GM12878 (cell line): ENCODE results near the gene PM20D2. TPM values are rescaled to one million over a fixed set of nuclear protein-coding genes. Genes with fewer than 3 reads are reported as not detected.
A peak's percentile ranks its signal among the peaks of the same experiment; 100 is the strongest.

Source experiments
- ATAC-seq: fragments of 200-7000 bp; cut with Tn5 transposase; 3 replicates; pipeline ENCODE4 v1.9.1; 2020; ENCODE audit warnings: mild to moderate bottlenecking, moderate library complexity
- Bru-seq: library from RNA; stranded (reverse); fragments of 400-500 nt; gene quantifications from one replicate; lab custom pipeline; 2021; lab: Mats Ljungman, UMichigan
- BruChase-seq, 2 experiments: library from RNA; stranded (reverse); fragments of 400-500 nt; gene quantifications; one replicate each; lab custom pipeline; 2021; lab: Mats Ljungman, UMichigan
- BruUV-seq: library from RNA; stranded (reverse); fragments of 400-500 nt; replicated peaks from 2 replicates; lab custom pipeline; 2021; lab: Mats Ljungman, UMichigan
- CTCF ChIA-PET: fragments of 300-600 bp; sonication (Branson Sonifier 250); formaldehyde crosslinking; extraction: SDS; loops from one replicate; lab custom pipeline; 2021; ENCODE audit warnings: inconsistent platforms; lab: Yijun Ruan, JAX
- POLR2A ChIA-PET: fragments of 350-600 bp; formaldehyde crosslinking; extraction: SDS; loops from one replicate; lab custom pipeline; 2021; ENCODE audit warnings: inconsistent platforms; lab: Charles Lee
- RAD21 ChIA-PET: fragments of 300-600 bp; sonication (Branson Sonifier 250); formaldehyde crosslinking; loops from one replicate; lab custom pipeline; 2023; ENCODE audit warnings: antibody characterized with exemption; ENCODE audit not compliant: unreplicated experiment; lab: Charles Lee
- SMC1A ChIA-PET: fragments of 300-600 bp; sonication (Branson Sonifier 250); formaldehyde crosslinking; loops from one replicate; lab custom pipeline; 2023; ENCODE audit not compliant: unreplicated experiment, uncharacterized antibody; lab: Charles Lee
- DNase-seq: peaks from one replicate; pipeline ENCODE4 v3.0.0-alpha.2; 2011; ENCODE audit warnings: low read depth, low spot score
- FAIRE-seq: peaks from 3 replicates; lab custom pipeline; 2011; peaks lifted over from hg19 to GRCh38; lab: Jason Lieb, UNC
- H2AFZ ChIP-seq: 2 replicates; pipeline ENCODE4 v1.6.0; 2011; ENCODE audit warnings: low read depth, low read length, control low read depth; ENCODE audit not compliant: control insufficient read depth
- H3K27ac ChIP-seq: 2 replicates; pipeline ENCODE4 v1.5.1; 2011; ENCODE audit warnings: control low read depth; ENCODE audit not compliant: control insufficient read depth, insufficient read depth
- H3K27me3 ChIP-seq, 2 experiments: replicated peaks in 1 of 2; 2 replicates each; pipeline versions ENCODE4 v1.6.0 to v1.6.1; 2011; ENCODE audit warnings: low read length in 1 of 2; ENCODE audit not compliant: control insufficient read depth in 2 of 2, insufficient read depth in 2 of 2
- H3K36me3 ChIP-seq, 2 experiments: 2 replicates each; pipeline ENCODE4 v1.5.1; 2011; ENCODE audit warnings: low read length in 1 of 2; ENCODE audit not compliant: control insufficient read depth in 2 of 2, insufficient read depth in 2 of 2
- H3K4me1 ChIP-seq: 2 replicates; pipeline ENCODE4 v1.6.1; 2011; ENCODE audit warnings: mild to moderate bottlenecking, low read length, moderate library complexity, mixed read lengths; ENCODE audit not compliant: control insufficient read depth, insufficient read depth
- H3K4me2 ChIP-seq: 2 replicates; pipeline ENCODE4 v1.6.0; 2011; ENCODE audit warnings: control low read depth; ENCODE audit not compliant: control insufficient read depth, insufficient read depth
- H3K4me3 ChIP-seq: fragments of 200-600 bp; sonication (generic); 2 replicates; pipeline ENCODE4 v1.5.1; 2016
- H3K79me2 ChIP-seq: 2 replicates; pipeline ENCODE4 v1.6.0; 2011; ENCODE audit warnings: low read length; ENCODE audit not compliant: control insufficient read depth, insufficient read depth
- H3K9ac ChIP-seq: 2 replicates; pipeline ENCODE4 v1.8.0; 2011; ENCODE audit warnings: low read length, control low read depth, mixed read lengths; ENCODE audit not compliant: control insufficient read depth, insufficient read depth
- H3K9me3 ChIP-seq: replicated peaks from 3 replicates; pipeline ENCODE4 v1.5.1; 2011; ENCODE audit warnings: mild to moderate bottlenecking, low read length; ENCODE audit not compliant: control insufficient read depth, insufficient read depth
- H4K20me1 ChIP-seq: 2 replicates; pipeline ENCODE4 v1.6.0; 2011; ENCODE audit not compliant: control insufficient read depth, insufficient read depth
- CHD4 ChIP-seq: fragments of 200-600 bp; sonication (generic); IDR thresholded peaks from 2 replicates; pipeline ENCODE4 v1.6.1; 2016; ENCODE audit warnings: mild to moderate bottlenecking
- E2F8 ChIP-seq: fragments of 450-650 bp; IDR thresholded peaks from 2 replicates; pipeline ENCODE4 v1.6.1; 2018; ENCODE audit warnings: mild to moderate bottlenecking, low read depth, moderate library complexity; ENCODE audit not compliant: partially characterized antibody
- KAT2A ChIP-seq: conservative IDR thresholded peaks from 2 replicates; pipeline ENCODE4 v1.6.1; 2011; ENCODE audit warnings: low read depth, low read length; ENCODE audit not compliant: control insufficient read depth
- KLF5 ChIP-seq: fragments of 450-650 bp; IDR thresholded peaks from 2 replicates; pipeline ENCODE4 v1.6.1; 2014; ENCODE audit warnings: mild to moderate bottlenecking; ENCODE audit not compliant: partially characterized antibody
- MEF2A ChIP-seq: IDR thresholded peaks from 2 replicates; pipeline ENCODE4 v1.6.1; 2011; ENCODE audit warnings: low read depth, mild to moderate bottlenecking, low read length, moderate library complexity; ENCODE audit not compliant: insufficient read depth
- MYB ChIP-seq: fragments of 150-350 bp; IDR thresholded peaks from 2 replicates; pipeline ENCODE4 v1.6.1; 2014; ENCODE audit warnings: mild to moderate bottlenecking, low read depth, low read length, borderline replicate concordance
- PAX8 ChIP-seq: fragments of 450-650 bp; IDR thresholded peaks from 2 replicates; pipeline ENCODE4 v1.6.1; 2017; ENCODE audit warnings: mild to moderate bottlenecking, moderate library complexity
- SMARCA5 ChIP-seq: fragments of 450-650 bp; IDR thresholded peaks from 2 replicates; pipeline ENCODE4 v1.6.1; 2017; ENCODE audit warnings: mild to moderate bottlenecking
- WGBS: methylation state at CpG from one replicate; pipeline ENCODE4 v1.1.6; 2016; ENCODE audit warnings: low lambda C conversion rate; ENCODE audit not compliant: insufficient replicate concordance, insufficient coverage; ENCODE audit errors: missing lambda C conversion rate; 5-methylcytosine and 5-hydroxymethylcytosine counted together
- in situ Hi-C: fragments of 300-500 bp; cut with MboI; formaldehyde crosslinking; loops from 9 replicates; pipeline ENCODE4 v1.14.3; 2018; ENCODE audit warnings: mixed read lengths
- intact Hi-C: fragments of 100-400 bp; cut with micrococcal nuclease; formaldehyde crosslinking; loops from one replicate; pipeline ENCODE4 v1.14.2; 2022; ENCODE audit not compliant: unreplicated experiment
- long read RNA-seq, 2 experiments: library from polyadenylated mRNA; unstranded; transcript quantifications; one replicate each; pipeline ENCODE4 v2.0.0, GENCODE V29; 2019 to 2020
- polyA minus RNA-seq, 3 experiments: library from RNA; depleted of rRNA, polyadenylated mRNA; stranded (reverse); fragments of >200 nt; gene quantifications; 2 replicates each; pipeline ENCODE4 v1.2.3, GENCODE V29; 2011
- polyA plus RNA-seq, 11 experiments: library from polyadenylated mRNA; depleted of rRNA in 4 of 11; unstranded in 6 of 11; stranded (reverse) in 5 of 11; fragments of >200 nt; fragmentation: Nextera tagmentation in 4 of 11; fragmentation: Illumina TruSeq in 1 of 11; extraction: Ambion mirVana in 4 of 11; extraction: Trizol in 1 of 11; gene quantifications; 1 replicate in 1 of 11; 2 replicates in 10 of 11; pipeline versions ENCODE4 v1.2.1 to v1.2.3, GENCODE V29; 2011 to 2016; ENCODE audit warnings: inconsistent platforms in 2 of 11, missing spikeins in 2 of 11, low read depth in 1 of 11
- total RNA-seq, 4 experiments: library from RNA; depleted of rRNA in 3 of 4; stranded (reverse); fragments of >200 nt in 3 of 4; fragmentation: Illumina TruSeq in 1 of 4; extraction: Trizol in 1 of 4; gene quantifications; 2 replicates each; pipeline versions ENCODE4 v1.2.1 to v1.2.3, GENCODE V29; 2013 to 2021

The PM20D2 gene, protein sequence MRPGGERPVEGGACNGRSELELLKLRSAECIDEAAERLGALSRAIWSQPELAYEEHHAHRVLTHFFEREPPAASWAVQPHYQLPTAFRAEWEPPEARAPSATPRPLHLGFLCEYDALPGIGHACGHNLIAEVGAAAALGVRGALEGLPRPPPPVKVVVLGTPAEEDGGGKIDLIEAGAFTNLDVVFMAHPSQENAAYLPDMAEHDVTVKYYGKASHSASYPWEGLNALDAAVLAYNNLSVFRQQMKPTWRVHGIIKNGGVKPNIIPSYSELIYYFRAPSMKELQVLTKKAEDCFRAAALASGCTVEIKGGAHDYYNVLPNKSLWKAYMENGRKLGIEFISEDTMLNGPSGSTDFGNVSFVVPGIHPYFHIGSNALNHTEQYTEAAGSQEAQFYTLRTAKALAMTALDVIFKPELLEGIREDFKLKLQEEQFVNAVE
- total RNA-seq (2013; cell fraction: nucleolus; rRNA removed): 28.9 and 31.1 TPM in 2 replicates
- total RNA-seq (2014; rRNA removed): 23.6 and 27.2 TPM in 2 replicates
- 17.3 and 18.0 TPM in 2 replicates for total RNA-seq (2014; rRNA removed; fragmentation: Illumina TruSeq; extraction: Trizol)
- 14.2 and 14.9 TPM in 2 replicates for total RNA-seq (2021)
- polyA plus RNA-seq (2011; ENCODE audit: low read depth): 3.6 TPM
- polyA plus RNA-seq (2011; rRNA removed): 18.6 and 31.4 TPM in 2 replicates
- 6.8 and 7.7 TPM in 2 replicates for polyA plus RNA-seq (2011; cell fraction: cytosol; rRNA removed)
- 9.4 and 10.0 TPM in 2 replicates for polyA plus RNA-seq (2011; cell fraction: nucleus; rRNA removed)
- 6.5 and 9.0 TPM in 2 replicates for polyA plus RNA-seq (2012)
- 18.2 and 23.2 TPM in 2 replicates for polyA plus RNA-seq (2014; fragmentation: Illumina TruSeq; extraction: Trizol)
- polyA plus RNA-seq (2014; fragmentation: Nextera tagmentation; extraction: Ambion mirVana): 1 to 10 TPM; 7.8 to 8.3 TPM
- polyA plus RNA-seq (2014; rRNA removed): 14.3 and 16.1 TPM in 2 replicates
- polyA plus RNA-seq (2016; fragmentation: Nextera tagmentation; extraction: Ambion mirVana): 10 to 100 TPM; 14.9 to 15.3 TPM
- 5.1 and 5.6 TPM in 2 replicates for polyA minus RNA-seq (2011; rRNA and poly(A)+ RNA removed)
- 6.2 and 6.8 TPM in 2 replicates for polyA minus RNA-seq (2011; cell fraction: cytosol; rRNA and poly(A)+ RNA removed)
- polyA minus RNA-seq (2011; cell fraction: nucleus; rRNA and poly(A)+ RNA removed): 4.6 and 7.3 TPM in 2 replicates
- Bru-seq, nascent RNA: percentile 72 among the genes with signal in this experiment
- percentile 73 among the genes with signal in this experiment for BruChase-seq, experiment 1, labeled RNA remaining after a 6-hour chase
- BruChase-seq, experiment 2, labeled RNA remaining after a 2-hour chase: percentile 68 among the genes with signal in this experiment
- long read RNA-seq, experiment 1, full-length matches to known transcripts: 1 of 4 reads
- long read RNA-seq, experiment 1, partial matches to known transcripts: 0 of 4 reads
- long read RNA-seq, experiment 1, other reads (novel, unspliced or antisense): 3 of 4 reads
- long read RNA-seq, experiment 2, partial matches to known transcripts: 0 of 9 reads
- long read RNA-seq, experiment 2, other reads (novel, unspliced or antisense): 9 of 9 reads

DNA sequence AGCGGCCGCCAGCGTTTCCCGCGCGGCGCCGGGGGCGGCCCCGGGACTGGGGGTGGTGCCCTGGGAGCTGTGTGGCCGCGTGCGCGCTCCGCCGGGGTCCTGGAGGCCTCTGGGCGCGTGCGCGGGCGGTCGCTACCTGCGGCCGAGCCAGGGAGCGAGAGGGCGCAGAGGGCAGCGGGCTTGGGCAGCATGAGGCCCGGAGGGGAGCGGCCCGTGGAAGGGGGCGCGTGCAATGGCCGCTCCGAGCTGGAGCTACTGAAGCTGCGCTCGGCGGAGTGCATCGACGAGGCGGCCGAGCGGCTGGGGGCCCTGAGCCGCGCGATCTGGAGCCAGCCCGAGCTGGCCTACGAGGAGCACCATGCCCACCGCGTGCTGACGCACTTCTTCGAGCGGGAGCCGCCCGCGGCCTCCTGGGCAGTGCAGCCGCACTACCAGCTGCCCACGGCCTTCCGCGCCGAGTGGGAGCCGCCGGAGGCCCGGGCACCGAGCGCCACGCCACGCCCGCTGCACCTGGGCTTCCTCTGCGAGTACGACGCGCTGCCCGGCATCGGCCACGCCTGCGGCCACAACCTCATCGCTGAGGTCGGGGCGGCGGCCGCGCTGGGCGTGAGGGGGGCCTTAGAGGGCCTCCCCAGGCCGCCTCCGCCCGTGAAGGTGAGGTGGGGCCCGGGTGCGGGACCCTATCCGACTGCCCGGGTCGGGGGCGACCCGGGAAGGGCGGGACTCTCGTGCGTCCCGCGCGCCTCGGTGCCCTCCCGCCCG, at the start of gene PM20D2:
Gene PM20D2, plus strand, starts transcription at position 100 of the 762 bp plus-strand sequence. Its CDS starts 90 bp downstream, at position 190.
- Histone ChIP-seq H3K4me1 (peaks cover 16% of the 10 kb centered on the region), H3K4me3 (peak within 1 kb of the TSS; percentile 71), H3K9ac (peak within 1 kb of the TSS; percentile 80), H4K20me1 (no peaks in the 10 kb centered on the region), H3K4me2 (peak within 1 kb of the TSS; percentile 96), H3K27ac (peak within 1 kb of the TSS; percentile 75), H3K36me3 (no peaks in the 10 kb centered on the region), H2AFZ (peak within 1 kb of the TSS; percentile 84), H3K79me2 (peaks cover 13% of the 10 kb centered on the region), H3K9me3 (no peaks in the 10 kb centered on the region; the same call in 2 of the 3 replicates), H3K27me3 (no peaks in the 10 kb centered on the region)
- ChIA-PET CTCF (interaction anchor here (1.2 to 4.1 kb wide), 9 partner anchors 9 to 226 kb away, joined by 3 to 22 read pairs (median 5); partner anchors contain the start of gene PNRC1), SMC1A (interaction anchor here (0.8 to 6.1 kb wide), 12 partner anchors 11 to 277 kb away, joined by 3 to 37 read pairs (median 3); partner anchors contain the start of gene PNRC1), POLR2A (interaction anchor here (0.8 to 5.2 kb wide), 4 partner anchors 65 to 202 kb away, joined by 3 to 71 read pairs (median 6); partner anchors contain the start of genes PNRC1 and RNGTT), RAD21 (interaction anchor here (1.0 to 3.5 kb wide), 13 partner anchors 10 to 210 kb away, joined by 3 to 26 read pairs (median 6); partner anchors contain the start of genes PNRC1 and RNGTT)
- ATAC-seq (peak; percentile 84), DNase-seq (no peak), FAIRE-seq (no peak)
- WGBS: under 1% methylated on average over 98 of the region's 102 CpGs
- BruUV-seq: no TSS peak
- intact Hi-C loops (loop anchor here (1.0 to 5.0 kb wide), 2 partner anchors 65 to 206 kb away; partner anchors contain the start of gene UBE2J1), in situ Hi-C loops (no loop called here)
- TF ChIP-seq MEF2A (no peak), CHD4 (no peak), MYB (no peak), KAT2A (no peak), KLF5 (peak; percentile 70), E2F8 (no peak), PAX8 (no peak), SMARCA5 (peak; percentile 34; the same call in 1 of the 2 replicates)
